HepG2 (cell line): ENCODE measurements around the gene B3GNT8.

Experiments
- CTCF ChIP-seq: sonication (generic); formaldehyde crosslinking; IDR thresholded peaks from 2 replicates; pipeline ENCODE4 v1.5.0; 2020; ENCODE audit warnings: mild to moderate bottlenecking, missing genetic modification reagents, moderate library complexity
- SMYD3 ChIP-seq: sonication (generic); formaldehyde crosslinking; IDR thresholded peaks from 2 replicates; pipeline ENCODE4 v1.8.1; 2023; ENCODE audit warnings: mild to moderate bottlenecking, missing genetic modification reagents

DNA sequence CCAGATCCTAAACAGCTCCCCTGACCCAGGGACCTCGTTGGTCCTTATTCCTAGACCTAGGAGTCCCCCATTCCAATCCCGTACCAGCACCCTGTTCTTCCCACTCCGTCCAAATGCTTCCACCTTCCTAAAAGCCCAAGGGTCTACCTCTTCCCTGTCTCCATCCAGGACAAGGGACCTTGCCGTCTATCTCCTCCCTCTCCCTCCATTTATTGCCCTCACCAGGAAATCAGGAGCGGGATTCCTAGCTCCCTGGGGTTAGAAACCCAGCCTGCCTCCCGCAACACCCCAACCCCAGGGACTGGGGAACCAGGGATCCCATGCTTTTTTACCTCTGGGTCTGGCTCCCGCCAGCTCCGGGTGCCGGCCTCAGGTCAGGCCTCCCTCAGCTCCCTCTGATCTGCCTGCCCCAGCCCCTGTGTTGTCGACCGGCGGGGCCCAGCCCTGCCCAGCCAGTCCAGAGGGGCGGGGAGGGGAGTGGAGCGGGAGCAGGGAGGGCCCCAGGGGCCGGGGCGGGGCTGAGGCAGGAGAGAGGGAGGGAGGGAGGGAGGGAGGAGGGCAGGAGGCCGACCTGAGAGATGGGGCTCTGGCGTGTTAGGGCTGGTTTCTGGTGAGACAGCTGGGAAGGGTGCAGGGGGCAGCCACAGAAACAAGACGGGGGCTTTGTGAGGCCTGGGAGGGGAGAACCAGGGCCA lies at the start of gene B3GNT8:
- TF ChIP-seq SMYD3 (CRISPR knock-in tag) (no peak), CTCF (CRISPR knock-in tag) (no peak)
